Panc1 (cell line): Measurements from ENCODE around the gene PAPOLB. TPM values are rescaled to one million over a fixed set of nuclear protein-coding genes. Genes with fewer than 3 reads are reported as not detected.

Experiments used
- ATAC-seq: fragments of 200-7000 bp; cut with Tn5 transposase; 2 replicates; pipeline ENCODE4 v1.9.1; 2020; ENCODE audit warnings: mild to moderate bottlenecking, moderate library complexity
- BruUV-seq: library from RNA; stranded (reverse); fragments of 400-500 nt; replicated peaks from 2 replicates; lab custom pipeline; 2021; lab: Mats Ljungman, UMichigan
- CTCF ChIA-PET: fragments of 300-600 bp; sonication (Branson Sonifier 250); formaldehyde crosslinking; loops from one replicate; lab custom pipeline; 2022; ENCODE audit warnings: antibody characterized with exemption; lab: Charles Lee
- POLR2A ChIA-PET: fragments of 300-600 bp; sonication (Branson Sonifier 250); formaldehyde crosslinking; loops from one replicate; lab custom pipeline; 2022; ENCODE audit warnings: antibody characterized with exemption; lab: Charles Lee
- DNase-seq: peaks from one replicate; pipeline ENCODE4 v3.0.0-alpha.2; 2010; ENCODE audit warnings: low read depth, low spot score
- H3K27ac ChIP-seq: 2 replicates; pipeline ENCODE4 v1.5.1; 2011; ENCODE audit warnings: mild to moderate bottlenecking, low read length, inconsistent platforms
- H3K27me3 ChIP-seq: fragments of 200-500 bp; sonication (Bioruptor generic); 2 replicates; pipeline ENCODE4 v1.6.0; 2014; ENCODE audit warnings: low read length, inconsistent platforms; ENCODE audit not compliant: control insufficient read depth, insufficient read depth
- H3K36me3 ChIP-seq: fragments of 200-500 bp; sonication (Bioruptor generic); 2 replicates; pipeline ENCODE4 v1.5.1; 2014; ENCODE audit warnings: inconsistent platforms, mild to moderate bottlenecking, low read length, moderate library complexity; ENCODE audit not compliant: control insufficient read depth, insufficient read depth
- H3K4me1 ChIP-seq: 2 replicates; pipeline ENCODE4 v1.5.1; 2011; ENCODE audit warnings: inconsistent platforms, mild to moderate bottlenecking, low read length, moderate library complexity; ENCODE audit not compliant: control insufficient read depth, insufficient read depth
- H3K4me3 ChIP-seq, 2 experiments: 2 replicates each; pipeline ENCODE4 v1.5.1; 2011 to 2012; ENCODE audit warnings: low read depth in 2 of 2, low read length in 2 of 2, mild to moderate bottlenecking in 2 of 2, inconsistent platforms in 1 of 2, moderate library complexity in 1 of 2
- H3K9me3 ChIP-seq: fragments of 200-500 bp; sonication (Bioruptor generic); 2 replicates; pipeline ENCODE4 v1.5.1; 2014; ENCODE audit warnings: low read depth, mild to moderate bottlenecking, inconsistent platforms, low read length, moderate library complexity; ENCODE audit not compliant: control insufficient read depth, insufficient read depth
- CTCF ChIP-seq: fragments of 450-650 bp; IDR thresholded peaks from 2 replicates; pipeline ENCODE4 v1.5.1; 2017; ENCODE audit warnings: mild to moderate bottlenecking
- POLR2AphosphoS5 ChIP-seq: IDR thresholded peaks from 2 replicates; pipeline ENCODE4 v1.6.1; 2012; ENCODE audit warnings: mild to moderate bottlenecking, low read depth, low read length, moderate library complexity
- REST ChIP-seq, 2 experiments: IDR thresholded peaks; 2 replicates each; pipeline ENCODE4 v1.6.1; 2011 to 2012; ENCODE audit warnings: low read depth in 2 of 2, control low read depth in 1 of 2, low read length in 1 of 2, mild to moderate bottlenecking in 1 of 2, moderate library complexity in 1 of 2; ENCODE audit not compliant: insufficient read depth in 1 of 2
- SIN3A ChIP-seq: IDR thresholded peaks from 2 replicates; pipeline ENCODE4 v1.6.1; 2012; ENCODE audit warnings: low read depth, mild to moderate bottlenecking, low read length, moderate library complexity, borderline replicate concordance; ENCODE audit not compliant: insufficient read depth
- TCF7L2 ChIP-seq: IDR thresholded peaks from 2 replicates; pipeline ENCODE4 v1.6.1; 2011; ENCODE audit warnings: mild to moderate bottlenecking, low read depth, low read length, inconsistent platforms
- in situ Hi-C: cut with HindIII; loops from 2 replicates; pipeline ENCODE4 v1.10.0; 2016; ENCODE audit warnings: low sequenced_read_pairs, low pct_unique_long_range_greater_than_20kb
- intact Hi-C: fragments of 100-400 bp; cut with micrococcal nuclease; formaldehyde crosslinking; loops from one replicate; pipeline ENCODE4 v1.10.0; 2022; ENCODE audit not compliant: unreplicated experiment
- total RNA-seq: library from RNA; stranded (reverse); gene quantifications from one replicate; pipeline ENCODE4 v1.2.1, GENCODE V29; 2021; ENCODE audit not compliant: unreplicated experiment

Gene PAPOLB
- total RNA-seq, 1 experiment from 2014 or later: not detected

- no peak for DNase-seq
- CTCF ChIA-PET: no interaction called here
- ATAC-seq: no peak
- no TSS peak for BruUV-seq
- in situ Hi-C loops: no loop called here
- H3K4me3 ChIP-seq: no peak overlapping the region
- H3K36me3 ChIP-seq: no peaks in the 10 kb centered on the region
- POLR2A ChIA-PET: no interaction called here
- peaks cover 2% of the 10 kb centered on the region; the same call in 1 of the 2 replicates for H3K4me1 ChIP-seq
- no peak overlapping the region for H3K27ac ChIP-seq
- no peaks in the 10 kb centered on the region for H3K27me3 ChIP-seq
- no peaks in the 10 kb centered on the region for H3K9me3 ChIP-seq
- intact Hi-C loops: no loop called here
- TF ChIP-seq CTCF: no peak
- no peak for TF ChIP-seq SIN3A
- no peak for TF ChIP-seq TCF7L2
- no peak for TF ChIP-seq POLR2AphosphoS5
- TF ChIP-seq REST (IDR thresholded peaks at IDR 0.05; ENCODE audit: insufficient read depth in 1 of 2, low read depth in 2 of 2, low read length in 1 of 2): no peak
These were observed 22.3 kb upstream of the PAPOLB start for GRCh38 chr7:4884164-4884563.

- DNase-seq (no peak), ATAC-seq (no peak)
- peaks cover 2% of the 10 kb centered on the region; the same call in 1 of the 2 replicates for H3K4me1 ChIP-seq
- peak within 1 kb of the TSS in 1 of 2 experiments; percentile 36; a peak in 1 of 4 replicates for H3K4me3 ChIP-seq
- in situ Hi-C loops: no loop called here
- intact Hi-C loops: no loop called here
- no peaks in the 10 kb centered on the region for H3K9me3 ChIP-seq
- no peak for TF ChIP-seq REST (IDR thresholded peaks at IDR 0.05; ENCODE audit: insufficient read depth in 1 of 2, low read depth in 2 of 2, low read length in 1 of 2)
- no peak for TF ChIP-seq TCF7L2
- no peak for TF ChIP-seq SIN3A
- TF ChIP-seq POLR2AphosphoS5: no peak
- TF ChIP-seq CTCF: no peak
- CTCF ChIA-PET: no interaction called here
- H3K36me3 ChIP-seq: no peaks in the 10 kb centered on the region
- POLR2A ChIA-PET: interaction anchor here (0.6 to 1.0 kb wide), 2 partner anchors 34 to 239 kb away, joined by 3 read pairs; no protein-coding TSS in a partner anchor
- H3K27me3 ChIP-seq: no peaks in the 10 kb centered on the region
- H3K27ac ChIP-seq: no peak within 1 kb of the TSS
- BruUV-seq: no TSS peak
These were observed 21.7 kb upstream of the PAPOLB start, which contains the start of gene RADIL for GRCh38 chr7:4883372-4884144. TSS of gene RADIL (minus strand) at chr7:4883716. CDS start at chr7:4878139, 5,577 bp downstream.
